HG02840 (cell line): Measurements from ENCODE around the gene TNFRSF8.

ENCODE experiments used
- ATAC-seq: cut with Tn5 transposase; IDR thresholded peaks from one replicate; pipeline ENCODE4 v1.9.1; 2021; ENCODE audit warnings: mild to moderate bottlenecking, moderate library complexity, moderate number of reproducible peaks; ENCODE audit not compliant: unreplicated experiment, low FRiP score

TNFRSF8 gene

DNA sequence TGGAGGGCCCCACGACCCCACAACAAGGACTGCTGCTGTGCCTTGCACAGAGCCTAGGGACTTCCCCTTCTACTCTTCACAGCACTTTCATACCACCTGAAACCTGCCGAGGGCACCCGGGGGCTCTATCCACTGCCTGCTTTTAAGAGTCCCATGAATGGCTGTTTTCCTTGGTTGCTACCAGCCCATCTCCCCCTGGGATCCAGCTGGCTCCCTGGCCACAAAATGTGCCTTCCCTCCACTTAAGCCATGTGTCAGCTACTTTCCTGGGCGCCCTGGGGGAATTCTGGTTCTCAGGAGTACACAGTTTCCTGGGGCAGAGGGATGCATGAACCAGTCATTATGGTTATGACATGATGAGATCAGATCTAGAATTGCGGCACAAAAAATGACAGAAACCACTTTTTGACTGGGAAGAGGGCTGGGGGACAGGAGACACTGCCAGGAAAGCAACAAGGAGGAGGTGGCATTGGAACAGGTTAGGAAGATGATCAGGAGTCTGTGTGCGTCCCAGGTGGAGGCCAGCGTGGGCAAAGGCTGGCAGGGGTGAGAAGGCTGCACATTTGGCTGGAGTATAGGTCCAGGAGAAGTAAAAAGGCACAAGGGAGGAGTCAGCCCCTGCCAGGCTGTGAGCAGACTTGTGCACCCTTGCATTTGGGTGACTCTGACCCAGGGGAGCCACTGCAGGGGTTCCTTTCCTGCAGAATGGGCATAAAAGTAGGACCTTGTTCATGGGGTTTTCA, 3.2 kb upstream of the TNFRSF8 start:
- no peak for ATAC-seq

DNA sequence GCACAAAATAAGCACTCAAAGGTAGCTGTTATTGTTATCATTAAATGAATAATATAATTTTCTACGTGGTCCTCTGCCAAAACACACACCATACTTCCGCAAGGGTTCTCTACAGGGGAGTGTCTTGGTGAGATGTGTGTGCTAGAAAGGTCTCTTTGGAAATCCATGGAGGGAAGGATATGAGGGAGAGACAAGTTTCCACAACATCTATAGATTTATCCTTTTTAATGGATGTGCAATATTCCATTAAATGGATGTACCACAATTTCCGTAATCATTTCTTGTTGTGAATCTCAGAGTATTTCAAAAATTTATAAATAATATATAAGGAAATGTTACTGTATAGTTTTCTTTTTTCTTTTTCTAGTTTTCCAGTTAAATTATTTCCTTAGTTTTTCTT, 2.6 kb upstream of the TNFRSF8 start:
- ATAC-seq: no peak

DNA sequence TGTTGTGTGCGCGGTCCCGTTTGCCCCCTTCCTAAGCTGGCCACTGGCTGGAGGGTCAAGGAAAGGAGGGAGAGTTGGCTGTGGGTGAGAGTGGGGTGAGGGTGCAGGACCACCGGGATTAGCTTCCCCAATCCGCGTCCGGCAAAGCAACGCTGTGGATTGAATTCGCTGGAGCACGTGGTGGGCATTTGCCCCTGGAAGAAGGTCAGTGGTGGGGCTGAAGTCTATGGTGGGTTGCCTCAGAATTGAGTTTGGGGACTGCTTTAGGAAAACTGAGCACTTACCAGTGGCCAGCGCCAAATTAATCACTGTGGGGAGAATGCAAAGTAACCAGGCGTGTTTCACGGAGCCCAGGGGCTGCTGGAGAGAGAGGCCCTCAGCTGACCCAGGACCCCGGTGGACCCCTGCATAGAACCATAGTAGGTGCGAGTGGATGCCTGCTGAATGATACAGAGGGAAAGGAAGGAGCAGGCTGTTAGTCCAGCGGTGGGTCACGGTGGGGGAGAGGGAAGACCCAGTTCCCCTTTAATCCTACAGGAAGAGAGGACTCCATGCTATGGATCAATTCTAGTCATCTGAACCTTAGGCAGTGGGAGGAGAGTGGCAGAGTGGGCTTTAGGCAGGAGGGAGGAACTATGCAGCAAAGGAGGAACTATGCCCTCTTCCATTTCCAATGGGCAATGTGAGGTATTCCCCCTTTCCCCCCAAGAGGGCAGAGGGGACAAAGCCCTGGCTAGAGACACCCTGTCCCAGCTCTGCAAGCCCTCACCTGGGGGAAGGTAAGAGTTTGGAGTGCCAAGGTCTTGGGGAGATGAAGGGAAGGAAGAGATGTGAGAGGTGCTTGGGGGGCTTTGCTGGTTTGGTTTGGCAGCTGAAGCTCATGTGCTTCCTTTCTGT, 1.2 kb downstream of the TNFRSF8 start:
- ATAC-seq: no peak

DNA sequence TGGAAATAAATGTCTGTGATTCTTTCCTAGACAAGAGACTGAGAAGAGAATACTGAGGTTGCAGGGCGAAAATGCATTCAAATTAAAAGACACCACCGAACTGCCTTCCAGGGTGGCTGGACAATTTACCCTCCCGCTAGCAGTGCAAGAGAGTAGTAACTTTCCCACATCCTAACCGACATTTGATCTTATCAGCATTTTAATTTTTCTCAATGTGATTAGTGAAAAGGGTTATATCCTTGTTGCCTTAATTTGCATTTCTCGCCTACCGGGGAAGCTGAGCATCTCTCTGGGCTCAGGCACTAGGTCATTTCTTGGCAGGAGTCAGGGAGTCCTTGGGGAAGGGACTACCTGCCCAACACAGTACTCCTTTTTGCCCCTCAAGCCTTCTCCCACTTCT, 2.8 kb downstream of the TNFRSF8 start:
- ATAC-seq: no peak

DNA sequence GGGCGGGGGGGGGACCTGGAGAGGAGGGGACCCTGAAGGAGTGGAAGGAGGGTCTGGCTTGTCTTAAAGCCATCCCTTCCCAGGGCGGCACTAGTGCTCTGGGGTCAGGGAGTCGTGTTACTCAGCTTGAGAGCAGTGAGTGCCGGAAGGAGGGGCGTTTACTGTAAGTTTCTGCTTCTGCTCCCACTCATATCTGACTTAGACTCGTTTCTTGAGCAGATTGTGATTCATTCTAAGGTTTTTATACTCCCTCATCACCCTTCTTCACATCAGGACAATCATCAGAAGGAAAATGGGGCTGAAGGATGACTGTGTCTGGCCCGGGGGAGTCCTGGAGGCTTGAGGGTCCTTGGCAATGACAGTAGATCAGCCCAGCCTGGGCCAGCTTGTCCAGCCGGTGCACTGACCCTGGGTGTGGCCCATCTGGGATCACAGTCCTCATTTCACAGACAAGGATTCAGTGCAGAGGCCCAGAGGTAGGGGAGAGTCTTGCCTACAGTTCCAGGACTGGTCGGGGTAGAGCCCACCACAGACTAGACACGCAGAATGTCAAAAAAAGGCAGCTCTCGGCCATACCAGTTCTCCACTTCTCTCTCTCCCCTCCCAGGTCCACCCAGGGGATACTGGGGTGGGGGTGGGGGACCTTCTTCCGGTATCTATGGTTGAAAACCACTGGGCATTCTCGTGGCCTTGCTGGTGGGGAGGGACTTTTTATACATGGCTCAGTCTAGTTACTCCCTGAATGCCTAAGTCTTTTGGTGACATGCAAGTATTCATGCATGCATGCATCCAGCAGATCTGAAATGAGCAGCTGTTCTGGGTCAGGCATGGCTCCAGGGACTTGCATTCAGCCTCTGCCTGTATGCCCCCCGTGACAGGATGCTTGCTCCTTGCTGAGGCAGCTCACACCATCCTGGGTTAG, 5.1 kb downstream of the TNFRSF8 start:
- ATAC-seq: no peak

DNA sequence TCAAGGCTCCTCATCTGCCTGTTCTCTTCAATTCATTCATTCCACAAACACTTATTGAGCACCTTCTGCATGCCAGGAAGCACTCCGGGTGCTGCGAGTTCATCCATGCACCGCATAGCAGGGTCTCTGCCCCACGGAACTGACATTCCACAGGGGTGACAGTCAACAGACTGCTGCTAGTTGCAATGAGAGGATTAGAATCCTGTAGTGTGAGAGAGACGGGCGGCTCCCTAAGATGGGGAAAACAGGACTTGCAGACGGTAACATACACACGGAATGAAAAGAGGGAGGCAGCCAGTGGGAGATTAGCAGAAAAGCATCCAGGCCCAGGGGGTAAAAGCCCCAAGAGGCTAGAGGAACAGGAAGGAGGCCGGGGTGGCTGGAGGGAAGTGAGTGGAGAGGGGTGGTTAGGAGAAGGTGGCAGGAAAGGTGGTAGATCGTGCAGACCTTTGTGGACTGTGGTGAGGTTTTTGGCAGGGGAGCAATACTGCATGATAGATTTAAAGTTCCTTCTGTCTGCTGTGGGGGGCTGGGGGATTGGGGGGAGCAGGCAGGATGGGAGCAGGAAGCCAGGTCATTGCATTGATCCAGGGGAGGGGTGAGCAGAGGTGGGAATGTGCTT, 6.6 kb downstream of the TNFRSF8 start:
- no peak for ATAC-seq

DNA sequence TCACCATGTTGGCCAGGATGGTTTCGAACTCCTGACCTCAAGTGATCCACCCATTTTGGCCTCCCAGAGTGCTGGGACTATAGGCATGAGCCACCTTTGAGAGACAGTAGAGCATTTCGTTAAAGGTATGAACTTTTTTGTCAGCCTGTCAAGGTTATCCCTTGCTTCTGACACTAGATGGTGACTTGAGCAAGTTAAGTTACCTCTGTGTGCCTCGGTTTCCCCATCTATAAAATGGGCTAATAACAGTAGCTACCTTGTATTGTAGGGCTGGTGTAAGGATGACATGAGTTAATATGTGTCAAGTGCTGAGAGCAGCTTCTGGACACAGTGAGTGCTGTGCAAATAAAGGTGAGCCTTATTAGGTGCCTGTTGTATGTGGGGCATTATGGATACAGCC, 8.8 kb downstream of the TNFRSF8 start:
- ATAC-seq: no peak

DNA sequence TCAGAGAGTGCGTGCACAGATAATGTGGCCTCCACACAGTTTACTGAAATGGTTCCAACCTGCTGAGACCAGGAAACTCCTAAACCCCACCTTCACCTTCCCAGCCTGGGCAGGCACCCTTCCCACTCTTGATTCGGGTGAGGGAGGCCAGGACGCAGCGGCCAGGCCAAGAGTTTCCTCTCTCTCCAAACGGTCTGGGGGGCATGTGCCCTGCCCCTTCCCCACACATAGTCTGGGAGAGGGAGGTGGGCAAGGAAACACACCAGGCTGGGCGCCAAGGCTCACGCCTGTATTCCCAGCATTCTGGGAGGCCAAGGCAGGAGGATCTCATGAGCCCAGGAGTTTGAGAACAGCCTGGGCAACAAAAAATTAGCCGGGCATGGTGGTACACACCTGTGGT, 9.6 kb downstream of the TNFRSF8 start:
- ATAC-seq: no peak

DNA sequence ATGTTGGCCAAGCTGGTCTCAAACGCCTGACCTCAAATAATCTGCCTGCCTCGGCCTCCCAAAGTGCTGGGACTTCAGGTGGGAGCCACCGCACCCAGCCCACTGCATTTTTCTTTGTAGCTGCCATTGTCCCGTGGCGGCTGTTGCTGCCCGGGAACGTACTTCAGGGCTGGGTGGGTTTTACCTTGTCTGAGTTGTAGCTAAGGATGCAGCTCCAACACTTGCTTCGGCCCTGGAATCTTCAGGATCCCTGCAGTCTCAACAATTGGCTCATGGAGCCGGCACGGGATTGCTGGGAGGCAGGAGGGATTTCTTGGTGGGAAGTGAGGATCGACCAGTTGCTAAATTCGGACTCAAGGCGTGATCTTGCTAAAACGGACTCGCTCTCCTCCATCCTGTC, 10.7 kb downstream of the TNFRSF8 start:
- no peak for ATAC-seq

DNA sequence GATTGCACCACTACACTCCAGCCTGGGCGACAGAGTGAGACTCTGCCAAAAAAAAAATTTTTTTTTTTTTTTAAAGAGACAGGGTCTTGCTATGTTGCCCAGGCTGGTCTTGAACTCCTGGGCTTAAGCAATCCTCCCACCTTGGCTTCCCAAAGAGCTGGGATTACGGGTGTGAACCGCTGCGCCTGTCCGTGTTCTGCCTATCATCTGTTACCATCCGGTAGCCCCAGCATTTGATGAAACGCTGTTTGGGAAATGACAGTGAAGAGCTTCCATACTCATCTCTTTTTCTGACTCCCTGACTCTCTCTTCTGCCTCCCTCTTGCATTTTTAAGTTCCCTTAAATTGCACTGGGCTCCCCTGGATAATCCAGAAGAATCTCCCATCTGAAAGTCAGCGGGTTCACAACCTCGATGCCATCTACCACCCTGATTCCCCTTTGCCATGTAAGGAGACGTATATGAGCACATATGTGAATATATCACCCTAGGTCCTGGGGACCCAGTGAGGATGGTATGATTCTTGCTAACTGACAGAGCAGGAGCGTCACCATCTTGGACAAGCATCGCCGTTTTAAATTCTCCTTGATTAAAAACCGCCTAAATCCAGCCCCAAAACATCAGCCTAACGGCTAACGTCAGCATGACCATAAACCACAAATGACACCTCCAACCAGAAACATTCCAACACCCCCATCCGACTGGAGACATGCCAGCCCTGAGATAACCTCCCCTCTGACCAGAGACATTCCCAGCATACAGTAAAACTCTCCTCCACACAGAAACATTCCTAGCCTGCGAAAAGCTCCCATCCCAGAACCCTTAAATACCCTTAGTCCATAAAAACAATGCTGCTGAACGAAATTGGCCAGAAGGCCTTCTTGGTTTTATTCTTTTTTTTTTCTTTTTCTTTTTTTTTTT, 12.4 kb downstream of the TNFRSF8 start:
- ATAC-seq: no peak

DNA sequence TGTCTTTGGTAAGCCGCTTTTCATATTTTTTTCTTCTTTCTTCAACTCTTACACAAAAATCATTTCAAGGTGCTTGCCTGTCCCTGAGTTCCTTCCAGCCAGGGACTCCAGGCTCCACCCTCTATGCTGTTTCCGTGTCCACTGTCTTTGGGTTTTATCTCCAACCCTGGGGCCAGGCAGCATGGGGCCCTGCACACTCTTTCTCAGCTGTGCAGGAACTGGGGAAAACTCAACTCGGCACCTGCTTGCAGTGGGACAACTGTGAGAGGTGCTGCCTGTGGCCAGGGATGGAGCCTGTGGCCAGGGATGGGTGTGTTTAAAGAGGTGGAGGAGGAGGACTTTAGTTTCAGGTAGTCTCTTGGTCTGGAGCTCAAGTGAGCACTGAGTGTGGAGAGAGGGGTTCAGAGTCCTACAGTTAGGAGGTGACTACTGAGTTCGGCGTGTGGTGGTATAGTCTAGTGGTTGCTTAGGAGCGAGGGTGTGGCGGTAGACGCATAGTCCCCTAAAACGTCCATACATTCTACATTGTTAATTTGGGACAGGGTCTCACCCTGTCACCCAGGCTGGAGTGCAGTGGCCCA, 13.4 kb downstream of the TNFRSF8 start:
- no peak for ATAC-seq

DNA sequence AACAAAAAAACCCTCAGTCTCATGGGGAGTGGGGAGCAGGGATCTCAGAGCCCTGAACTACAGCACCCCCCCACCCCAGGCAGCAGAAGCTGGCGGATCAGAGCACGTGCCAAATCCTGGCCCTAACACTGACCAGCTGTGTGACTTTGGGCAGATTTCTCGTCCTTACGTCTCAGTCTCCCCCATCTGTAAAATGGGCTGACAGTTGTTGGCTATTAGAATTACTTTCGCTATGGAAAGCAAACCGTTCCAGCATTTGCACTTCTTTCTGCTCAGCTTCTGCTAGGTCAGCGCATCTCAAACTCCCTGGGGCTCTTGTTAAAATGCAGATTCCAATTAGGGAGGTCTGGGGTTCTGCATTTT, 15.5 kb downstream of the TNFRSF8 start:
- ATAC-seq: no peak

DNA sequence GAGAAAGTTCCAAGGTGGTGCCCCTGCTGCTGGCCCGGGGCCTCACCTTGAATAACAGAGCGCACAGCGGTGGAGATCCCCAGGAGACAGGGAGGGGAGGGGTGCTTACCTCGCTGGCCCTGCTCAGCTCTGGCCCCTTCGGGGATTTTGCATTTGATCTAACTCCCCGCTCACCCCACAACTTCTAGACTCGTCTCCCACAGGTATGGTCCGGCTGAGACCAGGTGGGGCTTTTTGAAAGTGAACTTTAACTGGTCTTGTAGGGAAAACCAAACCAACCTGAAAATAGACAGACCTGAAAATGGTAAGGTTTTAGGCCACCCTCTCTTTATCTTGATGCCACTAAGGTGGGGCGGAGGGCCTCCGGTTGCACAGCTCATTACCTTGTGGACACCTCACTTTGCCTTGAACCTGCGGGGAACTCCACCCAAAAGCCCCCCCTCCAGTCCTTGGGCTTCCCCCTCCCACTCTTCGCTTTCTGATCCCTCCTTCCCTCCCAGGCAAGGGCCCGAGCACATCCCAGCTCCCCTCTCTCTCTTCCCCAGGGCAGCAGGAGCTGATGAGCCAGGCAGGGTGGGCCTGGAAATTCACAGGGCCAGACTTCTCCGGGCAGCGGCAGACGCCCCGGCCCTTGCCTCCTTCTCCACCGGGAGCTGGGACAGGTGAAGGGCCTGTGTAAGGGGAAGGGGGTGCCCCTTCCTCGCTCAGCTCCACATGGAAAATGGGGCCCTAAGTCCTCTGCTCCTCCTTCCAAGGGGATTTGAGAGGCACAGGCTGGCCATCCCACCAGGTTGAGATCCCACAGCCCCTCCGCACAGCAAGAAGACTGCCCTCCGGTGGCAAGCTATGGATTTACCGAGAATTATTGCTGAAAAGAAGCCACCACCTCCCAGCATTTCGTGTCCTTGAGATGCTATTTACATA, 16.1 kb downstream of the TNFRSF8 start:
- no peak for ATAC-seq

DNA sequence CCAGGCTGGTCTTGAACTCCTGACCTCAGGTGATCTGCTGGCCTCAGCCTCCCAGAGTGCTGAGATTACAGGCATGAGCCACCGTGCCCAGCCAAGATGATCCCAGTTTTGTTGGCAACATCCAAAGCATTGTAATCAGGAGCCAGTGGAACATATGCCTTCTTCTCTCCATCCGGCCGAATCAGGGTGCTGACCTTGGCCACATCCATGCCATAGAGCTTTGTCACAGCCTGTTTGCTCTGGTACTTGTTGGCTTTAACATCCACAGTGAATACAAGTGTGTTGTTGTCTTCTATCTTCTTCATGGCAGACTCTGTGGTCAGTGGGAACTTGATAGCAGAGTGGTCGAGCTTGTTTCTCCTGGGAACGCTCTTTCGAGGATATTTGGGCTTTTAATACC, 17.1 kb downstream of the TNFRSF8 start:
- ATAC-seq: no peak

DNA sequence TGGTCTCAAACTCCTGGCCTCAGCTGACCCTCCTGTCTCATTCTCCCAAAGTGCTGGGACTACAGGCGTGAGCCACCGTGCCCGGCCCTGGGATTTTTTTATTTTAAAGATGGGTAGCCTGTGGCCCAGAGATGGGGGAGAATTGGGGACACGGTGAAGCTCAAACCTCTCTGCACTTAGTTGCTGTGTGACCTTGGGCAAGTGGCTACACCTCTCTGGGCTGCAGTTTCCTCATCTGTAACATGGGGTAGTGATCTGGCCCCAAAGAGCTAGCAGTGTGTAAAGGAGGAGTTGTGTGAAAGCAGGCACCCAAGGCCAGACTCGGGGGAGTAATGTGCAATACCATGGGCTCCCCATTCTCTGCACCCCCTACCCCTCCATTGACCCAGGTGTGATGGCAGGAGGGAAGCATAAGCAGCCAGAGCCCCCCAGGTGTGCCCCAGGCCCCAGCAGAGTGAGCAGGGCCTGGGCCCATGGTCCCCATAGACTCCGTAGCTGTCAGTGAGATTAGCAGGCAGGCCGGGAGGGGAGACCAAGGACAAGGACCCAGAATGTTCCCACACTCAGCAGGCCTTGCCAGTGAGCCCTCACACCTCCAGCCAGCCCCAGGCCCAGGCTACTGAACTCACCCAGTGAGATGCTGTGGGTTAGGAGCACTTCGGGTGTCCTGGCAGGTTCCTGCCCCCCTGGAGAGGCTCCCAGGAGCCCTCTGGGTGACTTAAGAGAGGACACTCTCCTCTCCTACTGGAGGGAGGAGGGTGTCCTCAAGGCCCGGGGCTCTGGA, 17.9 kb downstream of the TNFRSF8 start:
- no peak for ATAC-seq

DNA sequence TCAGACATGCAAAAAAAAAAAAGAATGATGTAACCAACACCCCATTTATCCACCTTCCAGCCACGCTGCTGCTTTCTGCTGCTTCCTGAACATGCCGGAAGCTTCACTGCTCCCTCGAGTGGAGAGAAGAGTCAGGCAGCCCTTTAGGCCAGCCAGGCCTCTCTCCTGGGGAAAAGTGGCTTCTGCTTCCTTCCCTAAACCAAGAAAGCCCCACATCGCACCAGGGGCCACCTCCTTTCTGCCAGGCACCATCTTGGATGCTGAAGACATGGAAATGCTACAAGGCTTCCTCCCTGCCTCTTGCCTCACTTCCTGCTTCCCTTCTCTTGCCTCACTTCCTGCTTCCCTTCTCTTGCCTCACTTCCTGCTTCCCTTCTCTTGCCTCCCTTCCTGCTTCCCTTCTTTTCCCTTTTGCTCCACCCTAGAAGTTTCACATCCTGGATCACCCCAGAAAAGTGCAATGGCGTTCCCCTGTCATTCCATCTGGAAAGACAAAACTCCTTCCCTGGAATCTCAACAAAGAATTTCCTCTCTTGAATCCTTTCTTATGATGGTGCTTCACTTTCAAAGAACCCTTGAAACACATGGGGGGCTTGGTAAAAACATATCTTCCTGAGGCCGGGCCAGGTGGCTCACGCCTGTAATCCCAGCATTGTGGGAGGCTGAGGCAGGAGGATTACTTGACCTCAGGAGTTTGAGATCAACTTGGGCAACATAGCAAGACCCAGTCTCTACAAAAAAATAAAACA, 18.7 kb downstream of the TNFRSF8 start:
- ATAC-seq: no peak

DNA sequence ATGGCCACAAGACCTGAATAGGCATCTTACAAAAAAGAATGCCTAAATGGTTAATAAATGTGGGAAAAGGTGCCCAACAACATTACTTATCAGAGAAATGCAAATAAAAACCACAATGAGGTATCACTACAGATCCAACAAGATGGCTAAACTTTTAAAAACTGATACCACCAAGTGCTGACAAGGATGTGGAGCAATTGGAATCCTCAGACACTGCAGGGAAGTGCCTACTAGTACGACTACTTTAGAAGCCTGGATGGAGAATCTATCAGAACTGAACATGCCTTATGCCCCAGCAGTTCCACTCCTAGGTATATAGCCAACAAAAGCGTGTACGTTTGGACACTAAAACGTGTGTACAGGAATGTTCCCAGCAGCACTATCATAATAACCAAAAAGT, 19.9 kb downstream of the TNFRSF8 start:
- no peak for ATAC-seq
